ENCODE measurements around the gene MYH13.

DNA sequence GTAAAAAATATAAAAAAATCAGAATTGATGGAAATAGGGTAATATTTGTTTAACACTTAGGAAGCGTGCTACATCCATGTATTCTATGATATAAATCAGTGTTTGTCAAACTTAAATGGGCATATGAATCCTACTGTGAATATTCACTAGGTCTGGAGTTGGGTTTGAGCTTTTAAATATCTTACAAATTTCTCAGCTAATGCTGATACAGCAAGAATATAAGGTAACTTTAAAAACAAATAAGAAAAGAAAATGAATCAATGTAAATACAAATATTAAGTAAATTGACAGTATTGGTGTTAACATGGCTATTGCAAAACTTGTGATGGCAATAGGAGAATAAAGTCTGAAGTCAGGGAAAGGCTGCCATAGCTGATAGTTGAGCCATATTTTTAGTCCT lies 3.6 kb downstream of the MYH13 start:
- TF ChIP-seq, protein P1, sequence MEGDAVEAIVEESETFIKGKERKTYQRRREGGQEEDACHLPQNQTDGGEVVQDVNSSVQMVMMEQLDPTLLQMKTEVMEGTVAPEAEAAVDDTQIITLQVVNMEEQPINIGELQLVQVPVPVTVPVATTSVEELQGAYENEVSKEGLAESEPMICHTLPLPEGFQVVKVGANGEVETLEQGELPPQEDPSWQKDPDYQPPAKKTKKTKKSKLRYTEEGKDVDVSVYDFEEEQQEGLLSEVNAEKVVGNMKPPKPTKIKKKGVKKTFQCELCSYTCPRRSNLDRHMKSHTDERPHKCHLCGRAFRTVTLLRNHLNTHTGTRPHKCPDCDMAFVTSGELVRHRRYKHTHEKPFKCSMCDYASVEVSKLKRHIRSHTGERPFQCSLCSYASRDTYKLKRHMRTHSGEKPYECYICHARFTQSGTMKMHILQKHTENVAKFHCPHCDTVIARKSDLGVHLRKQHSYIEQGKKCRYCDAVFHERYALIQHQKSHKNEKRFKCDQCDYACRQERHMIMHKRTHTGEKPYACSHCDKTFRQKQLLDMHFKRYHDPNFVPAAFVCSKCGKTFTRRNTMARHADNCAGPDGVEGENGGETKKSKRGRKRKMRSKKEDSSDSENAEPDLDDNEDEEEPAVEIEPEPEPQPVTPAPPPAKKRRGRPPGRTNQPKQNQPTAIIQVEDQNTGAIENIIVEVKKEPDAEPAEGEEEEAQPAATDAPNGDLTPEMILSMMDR (IDR thresholded peaks at IDR 0.05) = no peak
- TF ChIP-seq POLR2A (IDR thresholded peaks at IDR 0.05) = no peak
